ENCODE results near the gene DYNLT4.

DNA sequence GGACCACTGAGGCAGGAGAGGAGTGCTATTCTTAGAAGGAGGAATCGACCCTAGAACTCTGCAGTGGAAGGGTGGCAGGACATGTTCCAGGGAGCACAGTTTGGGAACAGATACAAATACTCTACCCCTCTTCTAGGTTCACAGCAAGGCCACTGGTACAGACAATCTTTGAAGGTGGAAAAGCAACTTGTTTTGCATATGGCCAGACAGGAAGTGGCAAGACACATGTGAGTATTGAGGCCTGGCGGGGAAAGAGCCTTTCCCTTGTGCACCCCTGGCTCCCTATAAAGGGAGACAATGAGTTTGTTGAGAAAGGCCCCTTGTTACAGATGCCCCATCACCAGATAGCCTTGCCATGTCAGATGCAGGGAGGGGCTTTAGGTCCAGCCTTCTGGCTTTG lies 49.7 kb downstream of the DYNLT4 start:
- TF ChIP-seq, protein P1, sequence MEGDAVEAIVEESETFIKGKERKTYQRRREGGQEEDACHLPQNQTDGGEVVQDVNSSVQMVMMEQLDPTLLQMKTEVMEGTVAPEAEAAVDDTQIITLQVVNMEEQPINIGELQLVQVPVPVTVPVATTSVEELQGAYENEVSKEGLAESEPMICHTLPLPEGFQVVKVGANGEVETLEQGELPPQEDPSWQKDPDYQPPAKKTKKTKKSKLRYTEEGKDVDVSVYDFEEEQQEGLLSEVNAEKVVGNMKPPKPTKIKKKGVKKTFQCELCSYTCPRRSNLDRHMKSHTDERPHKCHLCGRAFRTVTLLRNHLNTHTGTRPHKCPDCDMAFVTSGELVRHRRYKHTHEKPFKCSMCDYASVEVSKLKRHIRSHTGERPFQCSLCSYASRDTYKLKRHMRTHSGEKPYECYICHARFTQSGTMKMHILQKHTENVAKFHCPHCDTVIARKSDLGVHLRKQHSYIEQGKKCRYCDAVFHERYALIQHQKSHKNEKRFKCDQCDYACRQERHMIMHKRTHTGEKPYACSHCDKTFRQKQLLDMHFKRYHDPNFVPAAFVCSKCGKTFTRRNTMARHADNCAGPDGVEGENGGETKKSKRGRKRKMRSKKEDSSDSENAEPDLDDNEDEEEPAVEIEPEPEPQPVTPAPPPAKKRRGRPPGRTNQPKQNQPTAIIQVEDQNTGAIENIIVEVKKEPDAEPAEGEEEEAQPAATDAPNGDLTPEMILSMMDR (IDR thresholded peaks at IDR 0.05; ENCODE audit: low read depth, low read length, missing input control) = no peak
- TF ChIP-seq TAF1 (conservative IDR thresholded peaks at IDR 0.05) = no peak
- no peak for TF ChIP-seq FOXA1 (IDR thresholded peaks at IDR 0.05)
- TF ChIP-seq, protein P2, sequence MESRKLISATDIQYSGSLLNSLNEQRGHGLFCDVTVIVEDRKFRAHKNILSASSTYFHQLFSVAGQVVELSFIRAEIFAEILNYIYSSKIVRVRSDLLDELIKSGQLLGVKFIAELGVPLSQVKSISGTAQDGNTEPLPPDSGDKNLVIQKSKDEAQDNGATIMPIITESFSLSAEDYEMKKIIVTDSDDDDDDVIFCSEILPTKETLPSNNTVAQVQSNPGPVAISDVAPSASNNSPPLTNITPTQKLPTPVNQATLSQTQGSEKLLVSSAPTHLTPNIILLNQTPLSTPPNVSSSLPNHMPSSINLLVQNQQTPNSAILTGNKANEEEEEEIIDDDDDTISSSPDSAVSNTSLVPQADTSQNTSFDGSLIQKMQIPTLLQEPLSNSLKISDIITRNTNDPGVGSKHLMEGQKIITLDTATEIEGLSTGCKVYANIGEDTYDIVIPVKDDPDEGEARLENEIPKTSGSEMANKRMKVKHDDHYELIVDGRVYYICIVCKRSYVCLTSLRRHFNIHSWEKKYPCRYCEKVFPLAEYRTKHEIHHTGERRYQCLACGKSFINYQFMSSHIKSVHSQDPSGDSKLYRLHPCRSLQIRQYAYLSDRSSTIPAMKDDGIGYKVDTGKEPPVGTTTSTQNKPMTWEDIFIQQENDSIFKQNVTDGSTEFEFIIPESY (IDR thresholded peaks at IDR 0.05) = no peak
- no peak for TF ChIP-seq YY1 (IDR thresholded peaks at IDR 0.05)
- TF ChIP-seq EGR1 (IDR thresholded peaks at IDR 0.05; ENCODE audit: low read depth in 2 of 2) = no peak
- TF ChIP-seq, protein P3, sequence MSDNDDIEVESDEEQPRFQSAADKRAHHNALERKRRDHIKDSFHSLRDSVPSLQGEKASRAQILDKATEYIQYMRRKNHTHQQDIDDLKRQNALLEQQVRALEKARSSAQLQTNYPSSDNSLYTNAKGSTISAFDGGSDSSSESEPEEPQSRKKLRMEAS (IDR thresholded peaks at IDR 0.05) = no peak
- no peak for TF ChIP-seq HNF4A (conservative IDR thresholded peaks at IDR 0.05)
- TF ChIP-seq, protein P4, sequence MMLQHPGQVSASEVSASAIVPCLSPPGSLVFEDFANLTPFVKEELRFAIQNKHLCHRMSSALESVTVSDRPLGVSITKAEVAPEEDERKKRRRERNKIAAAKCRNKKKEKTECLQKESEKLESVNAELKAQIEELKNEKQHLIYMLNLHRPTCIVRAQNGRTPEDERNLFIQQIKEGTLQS (IDR thresholded peaks at IDR 0.05) = no peak
